ENCODE results near the gene FERMT3.

Gene FERMT3

DNA sequence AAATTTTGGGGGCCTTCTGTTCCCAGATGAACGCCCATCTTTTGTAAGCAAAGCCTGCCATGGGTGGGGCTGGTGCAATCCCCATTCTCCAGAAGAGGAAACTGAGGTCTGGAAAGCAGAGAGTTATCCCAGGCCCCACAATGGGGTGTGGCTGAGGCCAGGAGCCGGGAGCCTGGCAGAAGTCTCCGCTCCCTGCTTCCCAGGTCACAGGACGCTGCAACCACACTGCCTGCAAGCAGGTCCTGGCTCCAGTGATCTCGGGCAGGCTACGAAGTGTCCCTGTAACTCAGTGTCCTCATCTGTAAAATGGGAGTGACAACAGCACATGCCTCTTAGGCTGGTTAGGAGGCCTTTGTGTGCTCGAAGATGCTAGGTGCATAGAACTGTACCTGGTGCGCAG, 46.5 kb downstream of the FERMT3 start:
- H3K4me3 ChIP-seq (ENCODE audit: low read depth, low read length), result no peak overlapping the region
- no peak overlapping the region for H3K23ac ChIP-seq (ENCODE audit: low read length)
- H3K4me2 ChIP-seq (ENCODE audit: low read length), result peak overlapping the region; percentile 85
- no peak overlapping the region for H3K27ac ChIP-seq (ENCODE audit: low read depth, low read length)
- no peak overlapping the region for H2AK5ac ChIP-seq (ENCODE audit: low read length)
- no peaks in the 10 kb centered on the region for H3K27me3 ChIP-seq (ENCODE audit: insufficient read depth, low read length)
- no peak overlapping the region for H4K91ac ChIP-seq (ENCODE audit: low read depth, low read length)
- no peak overlapping the region for H2AFZ ChIP-seq (ENCODE audit: insufficient read depth, low read length, poor library complexity)
- no peak overlapping the region for H4K12ac ChIP-seq (ENCODE audit: low read depth, low read length)
- no peak overlapping the region for H3K9ac ChIP-seq (ENCODE audit: low read length)
- H3K9me3 ChIP-seq (ENCODE audit: insufficient read depth, low read depth, low read length), result no peaks in the 10 kb centered on the region
- H3K18ac ChIP-seq (ENCODE audit: low read length), result peak overlapping the region; percentile 12
- peaks cover 8 to 12% of the 10 kb centered on the region in 2 experiments for H3K4me1 ChIP-seq (ENCODE audit: control insufficient read depth in 1 of 2, insufficient read depth in 2 of 2, low read length in 2 of 2)
- no peak overlapping the region for H3K14ac ChIP-seq (ENCODE audit: low read length)
- no peak for DNase-seq
- H3K4ac ChIP-seq (ENCODE audit: low read depth, low read length), result no peak overlapping the region
- H2BK120ac ChIP-seq (ENCODE audit: insufficient read depth, low read length, poor library complexity), result no peak overlapping the region
- peaks cover 15% of the 10 kb centered on the region for H3K79me1 ChIP-seq (ENCODE audit: low read length)
- H3K36me3 ChIP-seq (ENCODE audit: control insufficient read depth in 1 of 2, insufficient read depth in 2 of 2, low read length in 2 of 2), result peaks cover 30 to 35% of the 10 kb centered on the region in 2 experiments
- no peak overlapping the region for H2BK5ac ChIP-seq (ENCODE audit: low read depth, low read length, poor library complexity)
- no CpG with 5 or more reads among the region's 8 CpGs for WGBS (ENCODE audit: extremely low coverage, insufficient coverage, insufficient read length)
- peaks cover 9% of the 10 kb centered on the region for H3K79me2 ChIP-seq (ENCODE audit: control insufficient read depth, insufficient read depth, low read length, poor library complexity)
- no peak overlapping the region for H4K8ac ChIP-seq (ENCODE audit: low read depth, low read length)
- H2BK12ac ChIP-seq (ENCODE audit: low read length), result no peak overlapping the region

DNA sequence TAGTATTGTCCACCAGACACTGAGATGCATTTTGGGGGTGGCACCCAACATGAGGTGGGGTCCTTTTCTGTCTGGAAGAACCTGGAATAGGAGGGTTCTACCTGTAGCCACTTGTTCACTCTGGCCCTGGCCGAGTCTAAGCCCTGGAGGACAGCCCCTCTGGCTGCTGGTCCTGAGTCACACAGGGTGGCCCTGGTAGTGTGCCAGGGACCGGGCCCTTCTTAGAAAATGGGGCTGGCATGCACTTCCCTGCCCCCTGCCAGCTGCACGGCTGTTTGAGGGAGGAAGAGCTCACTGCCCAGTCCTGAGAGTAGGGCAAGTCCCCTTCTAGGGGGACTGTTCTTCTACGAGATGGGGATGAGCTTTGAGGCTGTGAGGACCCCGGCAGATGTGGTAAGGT, 47.0 kb downstream of the FERMT3 start:
- no peaks in the 10 kb centered on the region for H3K27me3 ChIP-seq (ENCODE audit: insufficient read depth, low read length)
- H2AK5ac ChIP-seq (ENCODE audit: low read length), result no peak overlapping the region
- H3K4me3 ChIP-seq (ENCODE audit: low read depth, low read length), result no peak overlapping the region
- H4K91ac ChIP-seq (ENCODE audit: low read depth, low read length), result no peak overlapping the region
- no peak overlapping the region for H3K14ac ChIP-seq (ENCODE audit: low read length)
- peaks cover 15% of the 10 kb centered on the region for H3K79me1 ChIP-seq (ENCODE audit: low read length)
- H3K4me2 ChIP-seq (ENCODE audit: low read length), result no peak overlapping the region
- H2BK12ac ChIP-seq (ENCODE audit: low read length), result no peak overlapping the region
- no peak overlapping the region for H3K18ac ChIP-seq (ENCODE audit: low read length)
- WGBS (ENCODE audit: extremely low coverage, insufficient coverage, insufficient read length), result no CpG with 5 or more reads among the region's 5 CpGs
- peaks cover 35 to 39% of the 10 kb centered on the region in 2 experiments for H3K36me3 ChIP-seq (ENCODE audit: control insufficient read depth in 1 of 2, insufficient read depth in 2 of 2, low read length in 2 of 2)
- H3K9ac ChIP-seq (ENCODE audit: low read length), result no peak overlapping the region
- no peak overlapping the region for H3K23ac ChIP-seq (ENCODE audit: low read length)
- H4K8ac ChIP-seq (ENCODE audit: low read depth, low read length), result no peak overlapping the region
- peaks cover 1% of the 10 kb centered on the region for H3K9me3 ChIP-seq (ENCODE audit: insufficient read depth, low read depth, low read length)
- H3K4me1 ChIP-seq (ENCODE audit: control insufficient read depth in 1 of 2, insufficient read depth in 2 of 2, low read length in 2 of 2), result peaks cover 8 to 12% of the 10 kb centered on the region in 2 experiments
- H3K4ac ChIP-seq (ENCODE audit: low read depth, low read length), result no peak overlapping the region
- H2BK120ac ChIP-seq (ENCODE audit: insufficient read depth, low read length, poor library complexity), result no peak overlapping the region
- DNase-seq, result no peak
- no peak overlapping the region for H2BK5ac ChIP-seq (ENCODE audit: low read depth, low read length, poor library complexity)
- H3K79me2 ChIP-seq (ENCODE audit: control insufficient read depth, insufficient read depth, low read length, poor library complexity), result peaks cover 9% of the 10 kb centered on the region
- no peak overlapping the region for H4K12ac ChIP-seq (ENCODE audit: low read depth, low read length)
- no peak overlapping the region for H3K27ac ChIP-seq (ENCODE audit: low read depth, low read length)
- H2AFZ ChIP-seq (ENCODE audit: insufficient read depth, low read length, poor library complexity), result no peak overlapping the region

DNA sequence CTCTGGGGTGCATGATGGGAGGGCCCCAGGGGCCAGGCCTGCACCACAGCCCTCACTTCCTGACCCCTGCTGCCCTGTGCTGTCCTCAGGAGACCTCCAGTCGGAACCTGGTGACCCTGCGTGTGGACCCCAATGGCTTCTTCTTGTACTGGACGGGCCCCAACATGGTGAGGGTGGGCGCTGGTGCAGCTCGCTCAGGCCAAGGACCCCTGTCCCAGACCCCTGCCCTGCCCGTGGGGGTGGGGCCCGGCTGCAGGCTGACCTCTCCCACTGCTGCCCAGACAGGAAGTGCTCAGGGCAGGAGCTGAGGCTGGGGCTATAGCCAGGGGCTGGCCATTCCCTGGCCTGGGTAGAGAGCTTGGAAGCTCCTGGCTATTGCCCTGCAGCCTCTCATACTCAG, 47.8 kb downstream of the FERMT3 start:
- H3K36me3 ChIP-seq (ENCODE audit: control insufficient read depth in 1 of 2, insufficient read depth in 2 of 2, low read length in 2 of 2), result peaks cover 43 to 48% of the 10 kb centered on the region in 2 experiments
- H2BK5ac ChIP-seq (ENCODE audit: low read depth, low read length, poor library complexity), result no peak overlapping the region
- H4K91ac ChIP-seq (ENCODE audit: low read depth, low read length), result no peak overlapping the region
- no peak overlapping the region for H2AK5ac ChIP-seq (ENCODE audit: low read length)
- H2AFZ ChIP-seq (ENCODE audit: insufficient read depth, low read length, poor library complexity), result no peak overlapping the region
- no peaks in the 10 kb centered on the region for H3K27me3 ChIP-seq (ENCODE audit: insufficient read depth, low read length)
- H3K9ac ChIP-seq (ENCODE audit: low read length), result no peak overlapping the region
- no peak overlapping the region for H4K12ac ChIP-seq (ENCODE audit: low read depth, low read length)
- peaks cover 9% of the 10 kb centered on the region for H3K79me2 ChIP-seq (ENCODE audit: control insufficient read depth, insufficient read depth, low read length, poor library complexity)
- no peak overlapping the region for H3K27ac ChIP-seq (ENCODE audit: low read depth, low read length)
- H3K4me1 ChIP-seq (ENCODE audit: control insufficient read depth in 1 of 2, insufficient read depth in 2 of 2, low read length in 2 of 2), result peaks cover 8 to 12% of the 10 kb centered on the region in 2 experiments
- peaks cover 2% of the 10 kb centered on the region for H3K9me3 ChIP-seq (ENCODE audit: insufficient read depth, low read depth, low read length)
- H4K8ac ChIP-seq (ENCODE audit: low read depth, low read length), result no peak overlapping the region
- no peak overlapping the region for H3K14ac ChIP-seq (ENCODE audit: low read length)
- no CpG with 5 or more reads among the region's 7 CpGs for WGBS (ENCODE audit: extremely low coverage, insufficient coverage, insufficient read length)
- no peak overlapping the region for H2BK120ac ChIP-seq (ENCODE audit: insufficient read depth, low read length, poor library complexity)
- no peak overlapping the region for H3K4me2 ChIP-seq (ENCODE audit: low read length)
- H3K23ac ChIP-seq (ENCODE audit: low read length), result no peak overlapping the region
- peaks cover 15% of the 10 kb centered on the region for H3K79me1 ChIP-seq (ENCODE audit: low read length)
- DNase-seq, result no peak
- H3K4me3 ChIP-seq (ENCODE audit: low read depth, low read length), result no peak overlapping the region
- H2BK12ac ChIP-seq (ENCODE audit: low read length), result no peak overlapping the region
- no peak overlapping the region for H3K4ac ChIP-seq (ENCODE audit: low read depth, low read length)
- H3K18ac ChIP-seq (ENCODE audit: low read length), result no peak overlapping the region

- H3K23ac ChIP-seq (ENCODE audit: low read length), result no peak overlapping the region
- no peak overlapping the region for H4K91ac ChIP-seq (ENCODE audit: low read depth, low read length)
- DNase-seq, result no peak
- no peak overlapping the region for H2BK12ac ChIP-seq (ENCODE audit: low read length)
- no peak overlapping the region for H2BK120ac ChIP-seq (ENCODE audit: insufficient read depth, low read length, poor library complexity)
- H3K4me1 ChIP-seq (ENCODE audit: control insufficient read depth in 1 of 2, insufficient read depth in 2 of 2, low read length in 2 of 2), result peaks cover 8 to 12% of the 10 kb centered on the region in 2 experiments
- H3K4me2 ChIP-seq (ENCODE audit: low read length), result no peak overlapping the region
- no peak overlapping the region for H2AFZ ChIP-seq (ENCODE audit: insufficient read depth, low read length, poor library complexity)
- no peak overlapping the region for H4K12ac ChIP-seq (ENCODE audit: low read depth, low read length)
- H3K18ac ChIP-seq (ENCODE audit: low read length), result no peak overlapping the region
- H3K79me1 ChIP-seq (ENCODE audit: low read length), result peaks cover 15% of the 10 kb centered on the region
- no peak overlapping the region for H2AK5ac ChIP-seq (ENCODE audit: low read length)
- no CpG with 5 or more reads among the region's 35 CpGs for WGBS (ENCODE audit: extremely low coverage, insufficient coverage, insufficient read length)
- H3K36me3 ChIP-seq (ENCODE audit: control insufficient read depth in 1 of 2, insufficient read depth in 2 of 2, low read length in 2 of 2), result peaks cover 54 to 59% of the 10 kb centered on the region in 2 experiments
- H3K27ac ChIP-seq (ENCODE audit: low read depth, low read length), result no peak overlapping the region
- H3K9ac ChIP-seq (ENCODE audit: low read length), result no peak overlapping the region
- H3K79me2 ChIP-seq (ENCODE audit: control insufficient read depth, insufficient read depth, low read length, poor library complexity), result peaks cover 9% of the 10 kb centered on the region
- no peaks in the 10 kb centered on the region for H3K27me3 ChIP-seq (ENCODE audit: insufficient read depth, low read length)
- no peak overlapping the region for H2BK5ac ChIP-seq (ENCODE audit: low read depth, low read length, poor library complexity)
- no peak overlapping the region for H4K8ac ChIP-seq (ENCODE audit: low read depth, low read length)
- peaks cover 2% of the 10 kb centered on the region for H3K9me3 ChIP-seq (ENCODE audit: insufficient read depth, low read depth, low read length)
- no peak overlapping the region for H3K14ac ChIP-seq (ENCODE audit: low read length)
- no peak overlapping the region for H3K4me3 ChIP-seq (ENCODE audit: low read depth, low read length)
- H3K4ac ChIP-seq (ENCODE audit: low read depth, low read length), result no peak overlapping the region
Measured at GRCh38 chr11:64255135-64256128, 48.9 kb downstream of the FERMT3 start.

Measured in trophoblast cell (in vitro differentiated cells and primary cell).